Measurements from ENCODE around the gene MAP4K5. TPM values are rescaled to one million over a fixed set of nuclear protein-coding genes. Genes with fewer than 3 reads are reported as not detected.

MAP4K5 gene
- total and polyA plus RNA-seq, 2 of the 13 experiments (the other 11 are each of a cell fraction or from before 2014, with no cell fraction given): 12.7 to 23.9 TPM

GRCh38 chr14:50396631-50397389 lies 135.6 kb downstream of the MAP4K5 start, which contains the start of gene CDKL1 (continued):
- TF ChIP-seq, protein P1, sequence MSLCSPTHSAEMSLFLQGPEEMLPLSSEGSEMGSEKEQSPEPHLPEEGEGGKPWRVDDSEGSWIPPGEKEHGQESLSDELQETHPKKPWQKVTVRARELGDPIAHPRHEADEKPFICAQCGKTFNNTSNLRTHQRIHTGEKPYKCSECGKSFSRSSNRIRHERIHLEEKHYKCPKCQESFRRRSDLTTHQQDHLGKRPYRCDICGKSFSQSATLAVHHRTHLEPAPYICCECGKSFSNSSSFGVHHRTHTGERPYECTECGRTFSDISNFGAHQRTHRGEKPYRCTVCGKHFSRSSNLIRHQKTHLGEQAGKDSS (CRISPR knock-in tag; IDR thresholded peaks at IDR 0.05; ENCODE audit: borderline replicate concordance, low read depth): no peak; the same call in 1 of the 2 replicates
- TF ChIP-seq GATAD1 (CRISPR knock-in tag; IDR thresholded peaks at IDR 0.05) (no peak), SAFB2 (CRISPR knock-in tag; IDR thresholded peaks at IDR 0.05; ENCODE audit: borderline replicate concordance, low read depth) (no peak; the same call in 1 of the 2 replicates), HDAC6 (IDR thresholded peaks at IDR 0.05; ENCODE audit: low read depth, low read length) (no peak), ZNF737 (CRISPR knock-in tag; IDR thresholded peaks at IDR 0.05; ENCODE audit: borderline replicate concordance) (no peak), ZNF747 (CRISPR knock-in tag; IDR thresholded peaks at IDR 0.05; ENCODE audit: borderline replicate concordance) (no peak), NCOA1 (CRISPR knock-in tag; IDR thresholded peaks at IDR 0.05) (no peak; the same call in 1 of the 2 replicates), ZFP90 (CRISPR knock-in tag; IDR thresholded peaks at IDR 0.05; ENCODE audit: borderline replicate concordance) (no peak), NAIF1 (CRISPR knock-in tag; IDR thresholded peaks at IDR 0.05; ENCODE audit: borderline replicate concordance) (no peak), ZNF34 (CRISPR knock-in tag; IDR thresholded peaks at IDR 0.05; ENCODE audit: borderline replicate concordance) (no peak; the same call in 1 of the 2 replicates), CENPX (CRISPR knock-in tag; IDR thresholded peaks at IDR 0.05) (no peak), ZNF225 (CRISPR knock-in tag; IDR thresholded peaks at IDR 0.05) (no peak)
- TF ChIP-seq, protein P2, sequence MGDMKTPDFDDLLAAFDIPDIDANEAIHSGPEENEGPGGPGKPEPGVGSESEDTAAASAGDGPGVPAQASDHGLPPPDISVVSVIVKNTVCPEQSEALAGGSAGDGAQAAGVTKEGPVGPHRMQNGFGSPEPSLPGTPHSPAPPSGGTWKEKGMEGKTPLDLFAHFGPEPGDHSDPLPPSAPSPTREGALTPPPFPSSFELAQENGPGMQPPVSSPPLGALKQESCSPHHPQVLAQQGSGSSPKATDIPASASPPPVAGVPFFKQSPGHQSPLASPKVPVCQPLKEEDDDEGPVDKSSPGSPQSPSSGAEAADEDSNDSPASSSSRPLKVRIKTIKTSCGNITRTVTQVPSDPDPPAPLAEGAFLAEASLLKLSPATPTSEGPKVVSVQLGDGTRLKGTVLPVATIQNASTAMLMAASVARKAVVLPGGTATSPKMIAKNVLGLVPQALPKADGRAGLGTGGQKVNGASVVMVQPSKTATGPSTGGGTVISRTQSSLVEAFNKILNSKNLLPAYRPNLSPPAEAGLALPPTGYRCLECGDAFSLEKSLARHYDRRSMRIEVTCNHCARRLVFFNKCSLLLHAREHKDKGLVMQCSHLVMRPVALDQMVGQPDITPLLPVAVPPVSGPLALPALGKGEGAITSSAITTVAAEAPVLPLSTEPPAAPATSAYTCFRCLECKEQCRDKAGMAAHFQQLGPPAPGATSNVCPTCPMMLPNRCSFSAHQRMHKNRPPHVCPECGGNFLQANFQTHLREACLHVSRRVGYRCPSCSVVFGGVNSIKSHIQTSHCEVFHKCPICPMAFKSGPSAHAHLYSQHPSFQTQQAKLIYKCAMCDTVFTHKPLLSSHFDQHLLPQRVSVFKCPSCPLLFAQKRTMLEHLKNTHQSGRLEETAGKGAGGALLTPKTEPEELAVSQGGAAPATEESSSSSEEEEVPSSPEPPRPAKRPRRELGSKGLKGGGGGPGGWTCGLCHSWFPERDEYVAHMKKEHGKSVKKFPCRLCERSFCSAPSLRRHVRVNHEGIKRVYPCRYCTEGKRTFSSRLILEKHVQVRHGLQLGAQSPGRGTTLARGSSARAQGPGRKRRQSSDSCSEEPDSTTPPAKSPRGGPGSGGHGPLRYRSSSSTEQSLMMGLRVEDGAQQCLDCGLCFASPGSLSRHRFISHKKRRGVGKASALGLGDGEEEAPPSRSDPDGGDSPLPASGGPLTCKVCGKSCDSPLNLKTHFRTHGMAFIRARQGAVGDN (CRISPR knock-in tag; IDR thresholded peaks at IDR 0.05): peak; percentile 98
- TF ChIP-seq, protein P3, sequence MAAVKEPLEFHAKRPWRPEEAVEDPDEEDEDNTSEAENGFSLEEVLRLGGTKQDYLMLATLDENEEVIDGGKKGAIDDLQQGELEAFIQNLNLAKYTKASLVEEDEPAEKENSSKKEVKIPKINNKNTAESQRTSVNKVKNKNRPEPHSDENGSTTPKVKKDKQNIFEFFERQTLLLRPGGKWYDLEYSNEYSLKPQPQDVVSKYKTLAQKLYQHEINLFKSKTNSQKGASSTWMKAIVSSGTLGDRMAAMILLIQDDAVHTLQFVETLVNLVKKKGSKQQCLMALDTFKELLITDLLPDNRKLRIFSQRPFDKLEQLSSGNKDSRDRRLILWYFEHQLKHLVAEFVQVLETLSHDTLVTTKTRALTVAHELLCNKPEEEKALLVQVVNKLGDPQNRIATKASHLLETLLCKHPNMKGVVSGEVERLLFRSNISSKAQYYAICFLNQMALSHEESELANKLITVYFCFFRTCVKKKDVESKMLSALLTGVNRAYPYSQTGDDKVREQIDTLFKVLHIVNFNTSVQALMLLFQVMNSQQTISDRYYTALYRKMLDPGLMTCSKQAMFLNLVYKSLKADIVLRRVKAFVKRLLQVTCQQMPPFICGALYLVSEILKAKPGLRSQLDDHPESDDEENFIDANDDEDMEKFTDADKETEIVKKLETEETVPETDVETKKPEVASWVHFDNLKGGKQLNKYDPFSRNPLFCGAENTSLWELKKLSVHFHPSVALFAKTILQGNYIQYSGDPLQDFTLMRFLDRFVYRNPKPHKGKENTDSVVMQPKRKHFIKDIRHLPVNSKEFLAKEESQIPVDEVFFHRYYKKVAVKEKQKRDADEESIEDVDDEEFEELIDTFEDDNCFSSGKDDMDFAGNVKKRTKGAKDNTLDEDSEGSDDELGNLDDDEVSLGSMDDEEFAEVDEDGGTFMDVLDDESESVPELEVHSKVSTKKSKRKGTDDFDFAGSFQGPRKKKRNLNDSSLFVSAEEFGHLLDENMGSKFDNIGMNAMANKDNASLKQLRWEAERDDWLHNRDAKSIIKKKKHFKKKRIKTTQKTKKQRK (IDR thresholded peaks at IDR 0.05; ENCODE audit: low read length): no peak
- TF ChIP-seq, protein P4, sequence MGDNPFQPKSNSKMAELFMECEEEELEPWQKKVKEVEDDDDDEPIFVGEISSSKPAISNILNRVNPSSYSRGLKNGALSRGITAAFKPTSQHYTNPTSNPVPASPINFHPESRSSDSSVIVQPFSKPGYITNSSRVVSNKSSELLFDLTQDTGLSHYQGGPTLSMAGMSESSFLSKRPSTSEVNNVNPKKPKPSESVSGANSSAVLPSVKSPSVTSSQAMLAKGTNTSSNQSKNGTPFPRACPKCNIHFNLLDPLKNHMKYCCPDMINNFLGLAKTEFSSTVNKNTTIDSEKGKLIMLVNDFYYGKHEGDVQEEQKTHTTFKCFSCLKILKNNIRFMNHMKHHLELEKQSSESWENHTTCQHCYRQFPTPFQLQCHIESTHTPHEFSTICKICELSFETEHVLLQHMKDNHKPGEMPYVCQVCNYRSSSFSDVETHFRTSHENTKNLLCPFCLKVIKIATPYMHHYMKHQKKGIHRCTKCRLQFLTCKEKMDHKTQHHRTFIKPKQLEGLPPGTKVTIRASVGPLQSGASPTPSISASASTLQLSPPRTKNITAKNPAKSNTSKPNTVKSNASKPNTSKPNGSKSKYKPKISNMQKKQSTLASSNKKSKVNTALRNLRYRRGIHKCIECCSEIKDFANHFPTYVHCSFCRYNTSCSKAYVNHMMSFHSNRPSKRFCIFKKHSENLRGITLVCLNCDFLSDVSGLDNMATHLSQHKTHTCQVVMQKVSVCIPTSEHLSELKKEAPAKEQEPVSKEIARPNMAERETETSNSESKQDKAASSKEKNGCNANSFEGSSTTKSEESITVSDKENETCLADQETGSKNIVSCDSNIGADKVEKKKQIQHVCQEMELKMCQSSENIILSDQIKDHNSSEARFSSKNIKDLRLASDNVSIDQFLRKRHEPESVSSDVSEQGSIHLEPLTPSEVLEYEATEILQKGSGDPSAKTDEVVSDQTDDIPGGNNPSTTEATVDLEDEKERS (CRISPR knock-in tag; IDR thresholded peaks at IDR 0.05): no peak
